Subcutaneous adipose tissue (tissue), 4 donors: ENCODE data around the gene ANKRD13D. TPM values are rescaled to one million over a fixed set of nuclear protein-coding genes. Genes with fewer than 3 reads are reported as not detected.

Experiments
- CTCF ChIP-seq: fragments of 450-650 bp; IDR thresholded peaks from one replicate; pipeline ENCODE4 v1.5.1; 2016; ENCODE audit warnings: low read depth, mild to moderate bottlenecking, control low read depth, antibody characterized with exemption, moderate library complexity
- total RNA-seq, 4 donors: library from RNA; depleted of rRNA; stranded (reverse); fragments of >200 nt; gene quantifications; one replicate each; pipeline ENCODE4 v1.1.0, GENCODE V29; 2016

ANKRD13D gene
- total RNA-seq, 4 donors from 2014 or later: 12.4 to 43.7 (median 31.4) TPM

DNA sequence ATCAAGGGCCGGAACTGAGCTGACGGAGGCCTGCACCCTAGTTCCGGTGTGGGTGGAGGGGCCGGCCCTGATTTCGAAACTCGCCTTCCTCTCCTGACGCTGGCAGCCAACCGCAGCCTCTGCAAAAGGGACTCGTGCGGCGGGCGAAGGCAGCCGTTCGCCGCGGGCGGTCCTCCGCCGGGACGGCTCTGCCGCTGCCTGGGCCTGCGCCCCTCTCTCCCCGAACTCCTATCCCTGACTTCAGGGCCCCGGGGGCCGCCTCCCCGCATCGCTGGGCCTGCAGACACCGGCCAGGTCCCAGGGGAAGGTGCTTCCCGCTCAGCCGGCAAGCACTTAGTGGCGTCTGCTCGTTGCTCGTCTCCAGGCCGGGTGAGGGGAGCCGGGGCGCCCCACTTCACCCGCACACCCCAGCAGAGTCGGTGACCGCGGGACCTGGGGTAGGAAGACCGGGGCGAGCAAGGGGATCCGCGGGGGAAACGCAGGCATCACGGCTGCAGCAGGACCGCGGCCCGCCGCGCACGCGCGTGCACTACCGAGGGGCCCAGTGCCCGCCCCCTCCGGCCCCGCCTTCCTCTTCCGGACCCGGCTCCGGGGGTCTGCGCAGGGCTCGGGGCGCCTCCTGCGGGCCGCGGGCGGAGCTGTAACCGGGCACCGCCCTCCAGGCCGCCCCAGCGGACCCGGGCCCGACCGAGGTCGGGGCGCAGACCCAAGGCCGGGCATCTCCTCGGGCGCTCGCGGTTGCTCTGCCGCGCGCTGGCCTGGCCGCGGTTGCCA is 464 bp upstream of the ANKRD13D start:
- TF ChIP-seq CTCF: no peak

DNA sequence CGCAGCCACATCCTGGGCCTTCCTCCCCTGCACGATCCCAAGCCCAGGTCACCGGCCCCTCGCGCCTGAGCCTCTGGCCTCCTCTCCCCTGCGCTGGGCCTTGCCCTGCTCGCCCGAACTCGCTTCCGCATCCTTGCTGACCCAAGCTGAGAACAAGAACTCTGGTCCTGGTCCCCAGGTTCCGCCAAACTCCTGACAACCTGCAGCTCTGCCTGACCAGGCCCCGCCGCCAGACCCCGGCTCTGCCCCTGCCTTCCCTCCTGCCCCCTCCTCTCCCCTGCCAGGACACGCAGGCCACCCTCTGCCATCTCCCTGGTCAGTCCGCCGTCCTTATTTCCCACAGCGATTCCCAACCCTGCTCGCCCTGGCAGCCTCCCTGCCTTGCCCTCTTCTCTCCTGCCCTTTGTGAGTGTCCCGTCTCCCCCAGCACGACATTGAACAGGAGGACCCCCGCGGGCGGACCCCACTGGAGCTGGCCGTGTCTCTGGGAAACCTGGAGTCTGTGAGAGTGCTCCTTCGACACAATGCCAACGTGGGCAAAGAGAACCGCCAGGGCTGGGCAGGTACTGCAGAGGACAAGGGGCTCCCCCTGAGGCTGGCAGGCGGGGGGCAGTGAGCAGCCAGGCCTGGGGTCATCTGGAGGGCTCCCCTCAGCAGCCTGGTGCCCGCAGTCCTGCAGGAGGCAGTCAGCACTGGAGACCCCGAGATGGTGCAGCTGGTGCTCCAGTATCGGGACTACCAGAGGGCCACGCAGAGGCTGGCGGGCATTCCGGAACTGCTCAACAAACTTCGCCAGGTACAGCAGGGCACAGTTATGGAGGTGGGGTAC is 762 bp downstream of the ANKRD13D start:
- TF ChIP-seq CTCF: no peak

DNA sequence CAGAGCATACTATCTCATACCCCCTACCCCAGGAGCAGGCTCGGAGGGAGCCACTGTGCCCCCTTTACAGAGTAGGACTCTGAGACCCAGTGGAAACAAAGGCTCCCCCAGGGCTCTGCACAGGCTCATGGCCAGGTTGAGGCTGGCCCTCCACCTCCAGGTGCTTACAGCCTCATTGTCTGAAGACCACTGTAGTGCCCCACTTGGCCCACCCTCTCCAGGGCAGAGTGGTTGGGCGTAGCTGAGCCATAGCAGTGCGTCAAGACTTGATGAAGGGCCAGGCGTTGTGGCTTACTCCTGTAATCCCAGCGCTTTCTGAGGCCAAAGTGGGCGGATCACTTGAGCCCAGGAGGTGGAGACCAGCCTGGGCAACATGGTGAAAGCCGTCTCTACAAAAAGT is 1.7 kb downstream of the ANKRD13D start:
- no peak for TF ChIP-seq CTCF

DNA sequence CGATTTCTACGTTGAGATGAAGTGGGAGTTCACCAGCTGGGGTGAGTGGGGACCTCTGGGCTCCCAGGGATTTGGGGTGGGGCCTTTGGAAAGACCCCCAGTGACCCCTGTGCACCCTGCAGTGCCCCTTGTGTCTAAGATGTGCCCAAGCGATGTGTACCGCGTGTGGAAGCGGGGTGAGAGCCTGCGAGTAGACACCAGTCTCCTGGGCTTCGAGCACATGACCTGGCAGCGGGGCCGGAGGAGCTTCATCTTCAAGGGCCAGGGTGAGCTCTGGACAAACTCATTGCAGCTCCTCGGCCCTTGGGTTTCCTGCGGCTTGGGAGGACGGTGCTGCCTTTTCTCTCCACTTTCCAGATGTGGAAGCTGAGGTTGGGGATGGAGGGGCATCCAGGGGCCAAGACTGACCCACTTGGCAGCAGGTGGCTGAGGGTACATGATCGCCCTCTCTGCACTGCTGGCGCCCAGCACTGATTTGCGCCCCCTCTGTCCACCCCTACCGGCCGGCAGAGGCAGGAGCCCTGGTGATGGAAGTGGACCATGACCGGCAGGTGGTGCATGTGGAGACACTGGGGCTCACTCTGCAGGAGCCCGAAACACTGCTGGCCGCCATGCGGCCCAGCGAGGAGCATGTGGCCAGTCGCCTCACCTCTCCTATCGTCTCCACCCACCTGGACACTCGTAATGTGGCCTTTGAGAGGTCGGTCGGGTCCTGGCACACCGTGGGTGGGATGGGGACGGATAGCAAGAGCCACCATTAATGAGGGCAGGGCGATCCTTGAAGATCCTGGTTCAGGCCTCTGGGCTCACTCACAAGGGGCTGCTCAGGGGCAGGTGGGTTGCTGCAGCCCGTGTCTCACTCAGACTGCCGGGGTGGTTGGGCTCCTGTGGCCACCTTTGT is 2.6 kb downstream of the ANKRD13D start:
- TF ChIP-seq CTCF: no peak

GRCh38 chr11:67292671-67293070 is 3.6 kb downstream of the ANKRD13D start:
- no peak for TF ChIP-seq CTCF

GRCh38 chr11:67293090-67293489 is 4.0 kb downstream of the ANKRD13D start:
- TF ChIP-seq CTCF: no peak
